ENCODE results near the gene DYNC2I2. TPM values are rescaled to one million over a fixed set of nuclear protein-coding genes. Genes with fewer than 3 reads are reported as not detected.

The DYNC2I2 gene
- total and polyA plus RNA-seq, 10 of the 15 experiments (the other 5 are each of a cell fraction or from before 2014, with no cell fraction given), result 0.89 to 118 (median 47.9) TPM

GRCh38 chr9:128703616-128704355, 47.1 kb upstream of the DYNC2I2 start:
- TF ChIP-seq RB1 (IDR thresholded peaks at IDR 0.05; ENCODE audit: borderline replicate concordance) (no peak), MLLT1 (IDR thresholded peaks at IDR 0.05) (no peak; the same call in 1 of the 2 replicates), RAD51 (IDR thresholded peaks at IDR 0.05) (no peak), E2F8 (IDR thresholded peaks at IDR 0.05; ENCODE audit: low read depth, partially characterized antibody) (no peak), ETV6 (conservative IDR thresholded peaks at IDR 0.05 in 1 of 2, IDR thresholded peaks at IDR 0.05 in 1 of 2; ENCODE audit: borderline replicate concordance in 1 of 2, low read depth in 1 of 2) (no peak), FOXM1 (IDR thresholded peaks at IDR 0.05; ENCODE audit: low read depth, low read length) (no peak), SIN3A (IDR thresholded peaks at IDR 0.05; ENCODE audit: low read depth, low read length) (no peak), CBX5 (IDR thresholded peaks at IDR 0.05; ENCODE audit: low read depth) (no peak), HDAC2 (IDR thresholded peaks at IDR 0.05) (no peak), KDM1A (IDR thresholded peaks at IDR 0.05; ENCODE audit: borderline replicate concordance) (no peak), MXI1 (IDR thresholded peaks at IDR 0.05; ENCODE audit: low read depth, low read length) (no peak)
- in situ Hi-C loops (cut with MboI), result no loop called here
- peak overlapping the region; percentile 87 for H3K4me2 ChIP-seq (ENCODE audit: control insufficient read depth, insufficient read depth)

More at GRCh38 chr9:128703616-128704355, 47.1 kb upstream of the DYNC2I2 start:
- CTCF ChIA-PET, result interaction anchor here (1.0 kb wide), 1 partner anchor 20 kb away, joined by 6 read pairs; the partner anchor contains the start of gene ZDHHC12
- BruUV-seq (replicated peaks), result TSS peak; percentile 51
- Histone ChIP-seq H3K27me3 (replicated peaks in 1 of 2; ENCODE audit: control insufficient read depth in 2 of 2, insufficient read depth in 2 of 2, low read length in 1 of 2) (no peaks in the 10 kb centered on the region), H3K4me3 (no peak overlapping the region; the same call in 1 of the 2 replicates), H3K4me1 (ENCODE audit: control insufficient read depth, insufficient read depth, low read length) (peaks cover 3% of the 10 kb centered on the region; the same call in 1 of the 2 replicates), H3K9me3 (replicated peaks; ENCODE audit: control insufficient read depth, insufficient read depth, low read length) (no peaks in the 10 kb centered on the region), H2AFZ (ENCODE audit: control insufficient read depth, low read depth, low read length) (peak overlapping the region; percentile 87; the same call in 1 of the 2 replicates), H4K20me1 (ENCODE audit: control insufficient read depth, insufficient read depth) (no peaks in the 10 kb centered on the region), H3K79me2 (ENCODE audit: control insufficient read depth, insufficient read depth, low read length) (no peaks in the 10 kb centered on the region), H3K27ac (ENCODE audit: control insufficient read depth, insufficient read depth) (no peak overlapping the region), H3K9ac (ENCODE audit: control insufficient read depth, insufficient read depth, low read length) (no peak overlapping the region), H3K36me3 (ENCODE audit: control insufficient read depth in 2 of 2, insufficient read depth in 2 of 2, low read length in 1 of 2) (no peaks in the 10 kb centered on the region)
- 94% methylated on average over 21 of the region's 31 CpGs for WGBS (ENCODE audit: insufficient coverage, insufficient replicate concordance, low lambda C conversion rate, missing lambda C conversion rate)
- SMC1A ChIA-PET (ENCODE audit: uncharacterized antibody, unreplicated experiment), result interaction anchor here (0.6 to 0.7 kb wide), 2 partner anchors 21 to 22 kb away, joined by 3 read pairs; no protein-coding TSS in a partner anchor
- DNase-seq (ENCODE audit: low read depth, low spot score) (no peak), ATAC-seq (no peak), FAIRE-seq (no peak)
- intact Hi-C loops (cut with micrococcal nuclease; ENCODE audit: unreplicated experiment), result no loop called here
- RAD21 ChIA-PET (ENCODE audit: unreplicated experiment), result no interaction called here
- POLR2A ChIA-PET, result interaction anchor here (0.7 kb wide), 1 partner anchor 8 kb away, joined by 3 read pairs; no protein-coding TSS in a partner anchor

Measured in GM12878 (cell line).